Esophagus muscularis mucosa (tissue), 4 donors: Measurements from ENCODE around the gene UNC5B. TPM values are rescaled to one million over a fixed set of nuclear protein-coding genes. Genes with fewer than 3 reads are reported as not detected.

Experiments used
- DNase-seq: peaks from one replicate; pipeline ENCODE4 v3.0.0-alpha.2; 2017; ENCODE audit errors: extremely low spot score
- H3K27ac ChIP-seq, 4 donors: fragments of 200-600 bp; sonication (generic); replicated peaks in 1 of 4; 1 replicate in 3 of 4; 2 replicates in 1 of 4; pipeline ENCODE4 v1.5.1; 2016 to 2019; ENCODE audit warnings: mild to moderate bottlenecking in 1 of 4
- H3K27me3 ChIP-seq, 4 donors: fragments of 200-600 bp; sonication (generic); one replicate each; pipeline versions ENCODE4 v1.5.1 to v1.6.0; 2016 to 2019
- H3K36me3 ChIP-seq, 4 donors: fragments of 200-600 bp; sonication (generic); one replicate each; pipeline ENCODE4 v1.5.1; 2016 to 2019
- H3K4me1 ChIP-seq, 4 donors: fragments of 200-600 bp; sonication (generic); one replicate each; pipeline ENCODE4 v1.5.1; 2016 to 2019
- H3K4me3 ChIP-seq, 4 donors: fragments of 200-600 bp; sonication (generic); 1 replicate in 2 of 4; 2 replicates in 2 of 4; pipeline ENCODE4 v1.5.1; 2016 to 2019; ENCODE audit warnings: mild to moderate bottlenecking in 4 of 4, moderate library complexity in 1 of 4
- H3K9me3 ChIP-seq, 4 donors: fragments of 200-600 bp; sonication (generic); 1 replicate in 3 of 4; 2 replicates in 1 of 4; pipeline ENCODE4 v1.5.1; 2016 to 2019
- CTCF ChIP-seq, 3 experiments: fragments of 200-600 bp in 2 of 3; fragments of 450-650 bp in 1 of 3; sonication (generic) in 2 of 3; IDR thresholded peaks; one replicate each; pipeline ENCODE4 v1.5.1; 2017 to 2019; ENCODE audit warnings: antibody characterized with exemption in 3 of 3, mild to moderate bottlenecking in 2 of 3, moderate library complexity in 1 of 3
- EP300 ChIP-seq: sonication (generic); formaldehyde crosslinking; IDR thresholded peaks from one replicate; pipeline ENCODE4 v1.6.1; 2017; ENCODE audit warnings: antibody characterized with exemption
- POLR2A ChIP-seq: fragments of 450-650 bp; IDR thresholded peaks from one replicate; pipeline ENCODE4 v1.6.1; 2017; ENCODE audit warnings: antibody characterized with exemption, moderate library complexity, mild to moderate bottlenecking, low read depth
- POLR2AphosphoS5 ChIP-seq, 2 donors: sonication (generic); formaldehyde crosslinking; IDR thresholded peaks; one replicate each; pipeline ENCODE4 v1.6.1; 2017; ENCODE audit warnings: antibody characterized with exemption in 2 of 2
- WGBS: methylation state at CpG from one replicate; pipeline ENCODE4 v1.1.5; 2018; 5-methylcytosine and 5-hydroxymethylcytosine counted together
- intact Hi-C: fragments of 100-400 bp; cut with DNase I; formaldehyde crosslinking; loops from one replicate; pipeline ENCODE4 v1.15.1; 2023
- total RNA-seq, 4 donors: library from RNA; depleted of rRNA; stranded (reverse); fragments of >200 nt; gene quantifications; one replicate each; pipeline versions ENCODE4 v1.1.0 to v1.2.1, GENCODE V29; 2016

UNC5B gene
- total RNA-seq, 4 donors from 2014 or later, result 2.1 to 3.7 (median 2.8) TPM

- H3K4me3 ChIP-seq, result no peak overlapping the region
- no peaks in the 10 kb centered on the region for H3K9me3 ChIP-seq
- H3K36me3 ChIP-seq, result no peaks in the 10 kb centered on the region
- H3K4me1 ChIP-seq, result peaks cover 0 to 4% (median 2%) of the 10 kb centered on the region in 4 donors
- TF ChIP-seq CTCF (IDR thresholded peaks at IDR 0.05), result no peak
- TF ChIP-seq EP300, result no peak
- no peak for TF ChIP-seq POLR2A
- no peak for TF ChIP-seq POLR2AphosphoS5 (IDR thresholded peaks at IDR 0.05)
- DNase-seq, result no peak
- H3K27ac ChIP-seq, result no peak overlapping the region
- H3K27me3 ChIP-seq, result no peaks in the 10 kb centered on the region
- intact Hi-C loops, result no loop called here
- 77% methylated on average over 7 of the region's 8 CpGs for WGBS
Observed at GRCh38 chr10:71307469-71308085, 95.2 kb downstream of the UNC5B start.

GRCh38 chr10:71308244-71308643 is 95.9 kb downstream of the UNC5B start:
- no peaks in the 10 kb centered on the region for H3K36me3 ChIP-seq
- 100% methylated on average over 2 of the region's 2 CpGs for WGBS

GRCh38 chr10:71308985-71309384 is 96.6 kb downstream of the UNC5B start:
- H3K27me3 ChIP-seq, result no peaks in the 10 kb centered on the region
- no peaks in the 10 kb centered on the region for H3K36me3 ChIP-seq
- TF ChIP-seq POLR2A (no peak), CTCF (IDR thresholded peaks at IDR 0.05) (no peak), EP300 (no peak), POLR2AphosphoS5 (IDR thresholded peaks at IDR 0.05) (no peak)
- intact Hi-C loops, result no loop called here
- DNase-seq, result no peak
- H3K27ac ChIP-seq, result no peak overlapping the region
- H3K4me1 ChIP-seq, result peaks cover 11 to 18% (median 16%) of the 10 kb centered on the region in 4 donors
- H3K4me3 ChIP-seq, result no peak overlapping the region
- no peaks in the 10 kb centered on the region for H3K9me3 ChIP-seq
- WGBS, result 90% methylated on average over 3 of the region's 3 CpGs

More at GRCh38 chr10:71308244-71308643, 95.9 kb downstream of the UNC5B start:
- Histone ChIP-seq H3K4me3 (no peak overlapping the region), H3K9me3 (no peaks in the 10 kb centered on the region), H3K27ac (no peak overlapping the region), H3K27me3 (no peaks in the 10 kb centered on the region), H3K4me1 (peaks cover 5 to 11% (median 8%) of the 10 kb centered on the region in 4 donors)
- TF ChIP-seq POLR2A (no peak), POLR2AphosphoS5 (IDR thresholded peaks at IDR 0.05) (no peak), EP300 (no peak), CTCF (IDR thresholded peaks at IDR 0.05) (no peak)
- intact Hi-C loops, result no loop called here
- no peak for DNase-seq

- 51% methylated on average over 3 of the region's 3 CpGs for WGBS
Observed at GRCh38 chr10:71309919-71310318, 97.5 kb downstream of the UNC5B start.

GRCh38 chr10:71312220-71312619 is 99.8 kb downstream of the UNC5B start:
- Histone ChIP-seq H3K36me3 (no peaks in the 10 kb centered on the region), H3K4me3 (no peak overlapping the region), H3K27me3 (no peaks in the 10 kb centered on the region), H3K4me1 (peaks cover 13 to 29% (median 24%) of the 10 kb centered on the region in 4 donors), H3K9me3 (no peaks in the 10 kb centered on the region), H3K27ac (peak overlapping the region in 1 of 4 donors; percentile 80)
- 70% methylated on average over 1 of the region's 1 CpG for WGBS
- intact Hi-C loops, result loop anchor here (10.0 kb wide), 2 partner anchors 503 to 583 kb away; no protein-coding TSS in a partner anchor
- no peak for DNase-seq
- TF ChIP-seq EP300 (no peak), CTCF (IDR thresholded peaks at IDR 0.05) (no peak), POLR2AphosphoS5 (IDR thresholded peaks at IDR 0.05) (peak in 1 of 2 donors; percentile 7)

More at GRCh38 chr10:71309919-71310318, 97.5 kb downstream of the UNC5B start:
- H3K4me1 ChIP-seq, result peaks cover 13 to 27% (median 24%) of the 10 kb centered on the region in 4 donors
- H3K9me3 ChIP-seq, result no peaks in the 10 kb centered on the region
- H3K4me3 ChIP-seq, result no peak overlapping the region
- H3K27ac ChIP-seq, result no peak overlapping the region
- intact Hi-C loops, result loop anchor here (10.0 kb wide), 2 partner anchors 505 to 585 kb away; no protein-coding TSS in a partner anchor
- DNase-seq, result no peak
- H3K27me3 ChIP-seq, result no peaks in the 10 kb centered on the region
- TF ChIP-seq POLR2AphosphoS5 (IDR thresholded peaks at IDR 0.05), result no peak
- no peak for TF ChIP-seq POLR2A
- TF ChIP-seq EP300, result no peak
- no peaks in the 10 kb centered on the region for H3K36me3 ChIP-seq
